ENCODE measurements around the gene TNXB. TPM values are rescaled to one million over a fixed set of nuclear protein-coding genes. Genes with fewer than 3 reads are reported as not detected.
"Not testable (repeated sequence)": the region's sequence is repeated elsewhere in the genome, so short reads cannot be mapped to it uniquely, and the experiment has no call there.

Gene TNXB
- total RNA-seq, 1 donor, result 11.9 TPM

DNA sequence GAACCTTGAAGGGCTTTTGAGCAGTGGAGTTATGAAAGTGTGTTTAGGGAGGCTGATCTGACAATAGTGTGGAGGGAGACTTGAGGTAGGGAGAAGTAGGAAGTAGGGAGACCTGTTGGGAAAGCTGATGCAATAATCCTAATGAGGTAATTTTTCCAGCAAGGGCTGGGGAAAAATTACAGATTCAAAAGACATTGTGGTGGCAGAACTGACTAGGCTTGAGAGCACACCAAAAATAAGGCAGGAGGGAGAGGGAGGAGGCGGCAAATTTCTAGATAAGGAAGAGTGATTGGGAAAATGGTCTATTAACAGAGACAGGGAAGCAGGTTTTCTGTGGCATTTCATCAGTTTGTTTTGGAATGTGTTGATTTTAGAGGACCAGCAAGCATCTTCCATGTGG is 37.1 kb upstream of the TNXB start:
- Histone ChIP-seq H3K4me2 (ENCODE audit: insufficient read depth, low read length) (no peak overlapping the region), H3K4me3 (ENCODE audit: insufficient read depth, low read length) (no peak overlapping the region), H4K20me1 (ENCODE audit: insufficient read depth, low read length) (no peaks in the 10 kb centered on the region), H3K36me3 (ENCODE audit: insufficient read depth, low read length) (no peaks in the 10 kb centered on the region), H3K4me1 (ENCODE audit: insufficient read depth, low read length) (no peaks in the 10 kb centered on the region), H2AFZ (ENCODE audit: low read length) (no peak overlapping the region), H3K9me3 (ENCODE audit: low read depth, low read length) (no peaks in the 10 kb centered on the region), H3K27me3 (ENCODE audit: insufficient read depth, low read length) (peaks cover 42% of the 10 kb centered on the region), H3K79me2 (ENCODE audit: insufficient read depth, low read length) (no peaks in the 10 kb centered on the region), H3K27ac (ENCODE audit: low read depth, low read length) (no peak overlapping the region)
- DNase-seq (ENCODE audit: insufficient read length, low spot score, missing footprints), result no peak
- TF ChIP-seq, protein P1, sequence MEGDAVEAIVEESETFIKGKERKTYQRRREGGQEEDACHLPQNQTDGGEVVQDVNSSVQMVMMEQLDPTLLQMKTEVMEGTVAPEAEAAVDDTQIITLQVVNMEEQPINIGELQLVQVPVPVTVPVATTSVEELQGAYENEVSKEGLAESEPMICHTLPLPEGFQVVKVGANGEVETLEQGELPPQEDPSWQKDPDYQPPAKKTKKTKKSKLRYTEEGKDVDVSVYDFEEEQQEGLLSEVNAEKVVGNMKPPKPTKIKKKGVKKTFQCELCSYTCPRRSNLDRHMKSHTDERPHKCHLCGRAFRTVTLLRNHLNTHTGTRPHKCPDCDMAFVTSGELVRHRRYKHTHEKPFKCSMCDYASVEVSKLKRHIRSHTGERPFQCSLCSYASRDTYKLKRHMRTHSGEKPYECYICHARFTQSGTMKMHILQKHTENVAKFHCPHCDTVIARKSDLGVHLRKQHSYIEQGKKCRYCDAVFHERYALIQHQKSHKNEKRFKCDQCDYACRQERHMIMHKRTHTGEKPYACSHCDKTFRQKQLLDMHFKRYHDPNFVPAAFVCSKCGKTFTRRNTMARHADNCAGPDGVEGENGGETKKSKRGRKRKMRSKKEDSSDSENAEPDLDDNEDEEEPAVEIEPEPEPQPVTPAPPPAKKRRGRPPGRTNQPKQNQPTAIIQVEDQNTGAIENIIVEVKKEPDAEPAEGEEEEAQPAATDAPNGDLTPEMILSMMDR (IDR thresholded peaks at IDR 0.05; ENCODE audit: extremely low read depth, low read depth, low read length), result no peak

DNA sequence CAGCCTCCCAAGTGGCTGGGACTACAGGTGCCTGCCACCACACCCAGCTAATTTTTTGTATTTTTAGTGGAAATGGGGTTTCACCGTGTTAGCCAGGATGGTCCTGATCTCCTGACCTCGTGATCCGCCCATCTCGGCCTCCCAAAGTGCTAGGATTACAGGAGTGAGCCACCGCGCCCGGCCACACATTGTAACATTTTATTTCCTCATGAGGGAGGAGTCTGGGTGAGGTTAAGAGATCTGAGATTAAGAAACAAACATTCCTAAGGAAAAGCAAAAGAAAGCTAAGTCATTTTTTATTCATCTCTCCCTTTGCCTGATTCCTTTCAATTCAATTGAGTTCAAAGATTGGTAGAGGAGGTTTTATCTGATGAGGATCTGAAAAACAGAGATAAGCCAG is 35.1 kb upstream of the TNXB start:
- H3K36me3 ChIP-seq (ENCODE audit: insufficient read depth, low read length); H3K9me3 ChIP-seq (ENCODE audit: low read depth, low read length); H4K20me1 ChIP-seq (ENCODE audit: insufficient read depth, low read length); H3K27ac ChIP-seq (ENCODE audit: low read depth, low read length); H3K4me2 ChIP-seq (ENCODE audit: insufficient read depth, low read length); H3K4me1 ChIP-seq (ENCODE audit: insufficient read depth, low read length); H3K79me2 ChIP-seq (ENCODE audit: insufficient read depth, low read length); H2AFZ ChIP-seq (ENCODE audit: low read length); H3K4me3 ChIP-seq (ENCODE audit: insufficient read depth, low read length): not testable (repeated sequence)
- H3K27me3 ChIP-seq (ENCODE audit: insufficient read depth, low read length), result peaks cover 39% of the 10 kb centered on the region
- peak; percentile 42 for DNase-seq (ENCODE audit: insufficient read length, low spot score, missing footprints)

DNA sequence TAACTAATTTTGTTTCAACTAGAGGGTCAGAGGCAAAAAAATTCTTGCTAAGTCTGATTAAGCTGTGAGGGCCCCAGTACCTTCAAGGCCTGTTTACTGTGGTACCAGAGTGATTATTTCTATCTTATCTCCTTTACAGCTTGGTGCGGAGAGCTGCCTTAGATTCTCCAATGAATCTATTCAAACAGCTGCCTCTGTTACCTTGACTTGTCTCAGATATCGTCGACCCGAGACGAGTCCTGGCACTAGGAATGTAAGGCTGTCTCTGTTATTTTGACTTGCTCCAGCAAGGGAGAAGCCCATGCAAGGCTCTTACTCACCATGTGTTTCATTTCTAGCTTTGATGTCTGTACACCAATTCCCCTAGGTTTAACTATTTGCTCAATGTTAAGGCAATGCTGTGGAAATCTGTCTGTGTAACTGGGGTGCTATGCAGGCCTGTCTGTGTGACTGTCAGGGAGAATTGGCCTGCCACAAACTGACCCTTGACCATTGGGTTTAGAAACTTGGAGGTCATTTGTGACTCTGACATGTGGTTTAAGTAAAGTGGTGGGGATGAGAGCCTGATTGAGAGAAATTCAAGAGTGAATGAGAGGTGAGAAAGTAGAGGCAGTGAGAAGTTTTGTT is 31.4 kb upstream of the TNXB start:
- no peak overlapping the region for H3K27ac ChIP-seq (ENCODE audit: low read depth, low read length)
- no peak overlapping the region for H3K4me2 ChIP-seq (ENCODE audit: insufficient read depth, low read length)
- peaks cover 3% of the 10 kb centered on the region for H3K4me1 ChIP-seq (ENCODE audit: insufficient read depth, low read length)
- H3K36me3 ChIP-seq (ENCODE audit: insufficient read depth, low read length), result no peaks in the 10 kb centered on the region
- H3K9me3 ChIP-seq (ENCODE audit: low read depth, low read length), result no peaks in the 10 kb centered on the region
- H3K4me3 ChIP-seq (ENCODE audit: insufficient read depth, low read length), result no peak overlapping the region
- H3K27me3 ChIP-seq (ENCODE audit: insufficient read depth, low read length), result peaks cover 4% of the 10 kb centered on the region
- no peak for DNase-seq (ENCODE audit: insufficient read length, low spot score, missing footprints)
- no peak overlapping the region for H2AFZ ChIP-seq (ENCODE audit: low read length)
- H4K20me1 ChIP-seq (ENCODE audit: insufficient read depth, low read length), result no peaks in the 10 kb centered on the region
- TF ChIP-seq, protein P1 (IDR thresholded peaks at IDR 0.05; ENCODE audit: extremely low read depth, low read depth, low read length), result no peak
- H3K79me2 ChIP-seq (ENCODE audit: insufficient read depth, low read length), result no peaks in the 10 kb centered on the region

DNA sequence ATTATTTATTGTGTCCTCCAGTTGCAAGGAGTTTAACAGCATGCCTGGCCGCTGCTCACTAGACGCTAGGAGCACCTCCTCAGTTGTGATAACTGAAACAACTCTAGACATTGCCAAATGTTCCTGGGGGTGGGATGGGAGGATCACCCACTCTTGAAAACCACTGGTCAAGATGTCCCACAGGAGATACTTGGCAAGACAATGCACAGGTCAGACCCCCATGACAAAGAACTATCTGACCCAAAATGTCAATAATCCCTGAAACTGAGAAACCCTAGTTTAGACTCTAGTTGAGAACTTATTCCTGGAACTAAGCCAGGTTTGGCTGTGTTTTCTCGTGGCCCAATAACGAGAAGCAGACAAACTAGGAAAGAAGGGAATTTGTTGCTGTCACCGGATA is 30.5 kb upstream of the TNXB start:
- Histone ChIP-seq H3K9me3 (ENCODE audit: low read depth, low read length) (no peaks in the 10 kb centered on the region), H3K4me1 (ENCODE audit: insufficient read depth, low read length) (peaks cover 3% of the 10 kb centered on the region), H3K27ac (ENCODE audit: low read depth, low read length) (no peak overlapping the region), H3K36me3 (ENCODE audit: insufficient read depth, low read length) (no peaks in the 10 kb centered on the region), H4K20me1 (ENCODE audit: insufficient read depth, low read length) (no peaks in the 10 kb centered on the region), H3K4me2 (ENCODE audit: insufficient read depth, low read length) (no peak overlapping the region), H3K79me2 (ENCODE audit: insufficient read depth, low read length) (no peaks in the 10 kb centered on the region), H3K27me3 (ENCODE audit: insufficient read depth, low read length) (peaks cover 4% of the 10 kb centered on the region), H2AFZ (ENCODE audit: low read length) (no peak overlapping the region), H3K4me3 (ENCODE audit: insufficient read depth, low read length) (no peak overlapping the region)
- no peak for DNase-seq (ENCODE audit: insufficient read length, low spot score, missing footprints)
- TF ChIP-seq, protein P1 (IDR thresholded peaks at IDR 0.05; ENCODE audit: extremely low read depth, low read depth, low read length), result no peak
